Stimulated activated CD8-positive, alpha-beta memory T cell treated with anti-CD3 and anti-CD28 coated beads, Interleukin-4, amount 100 ng/mL, for 48 hours (primary cell): Measurements from ENCODE around the gene MCEMP1.

ENCODE experiments used
- DNase-seq: peaks from one replicate; pipeline ENCODE4 v3.0.0-alpha.2; 2020

The MCEMP1 gene

DNA sequence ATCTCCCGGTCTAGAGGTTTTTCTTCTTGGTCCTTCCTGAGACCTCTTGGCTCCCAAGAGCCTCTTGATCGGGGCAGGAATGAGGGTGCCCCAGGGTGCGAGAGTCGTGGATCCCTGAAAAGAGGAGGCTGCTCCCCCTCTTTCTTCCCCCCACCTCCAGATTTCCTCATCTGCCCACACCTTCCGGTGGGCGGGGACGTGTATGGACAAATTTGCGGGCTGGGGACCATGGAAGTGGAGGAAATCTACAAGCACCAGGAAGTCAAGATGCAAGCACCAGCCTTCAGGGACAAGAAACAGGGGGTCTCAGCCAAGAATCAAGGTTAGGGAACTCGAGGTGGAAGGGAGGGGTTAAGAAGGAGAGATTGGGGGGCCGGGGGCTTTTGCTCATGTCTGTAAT, at the start of gene MCEMP1:
MCEMP1 (plus strand) TSS at position 237 of the 400 bp plus-strand sequence; CDS start at position 268, 31 bp downstream.
- DNase-seq: no peak

GRCh38 chr19:7627166-7627565, 49.7 kb upstream of the MCEMP1 start:
- no peak for DNase-seq

DNA sequence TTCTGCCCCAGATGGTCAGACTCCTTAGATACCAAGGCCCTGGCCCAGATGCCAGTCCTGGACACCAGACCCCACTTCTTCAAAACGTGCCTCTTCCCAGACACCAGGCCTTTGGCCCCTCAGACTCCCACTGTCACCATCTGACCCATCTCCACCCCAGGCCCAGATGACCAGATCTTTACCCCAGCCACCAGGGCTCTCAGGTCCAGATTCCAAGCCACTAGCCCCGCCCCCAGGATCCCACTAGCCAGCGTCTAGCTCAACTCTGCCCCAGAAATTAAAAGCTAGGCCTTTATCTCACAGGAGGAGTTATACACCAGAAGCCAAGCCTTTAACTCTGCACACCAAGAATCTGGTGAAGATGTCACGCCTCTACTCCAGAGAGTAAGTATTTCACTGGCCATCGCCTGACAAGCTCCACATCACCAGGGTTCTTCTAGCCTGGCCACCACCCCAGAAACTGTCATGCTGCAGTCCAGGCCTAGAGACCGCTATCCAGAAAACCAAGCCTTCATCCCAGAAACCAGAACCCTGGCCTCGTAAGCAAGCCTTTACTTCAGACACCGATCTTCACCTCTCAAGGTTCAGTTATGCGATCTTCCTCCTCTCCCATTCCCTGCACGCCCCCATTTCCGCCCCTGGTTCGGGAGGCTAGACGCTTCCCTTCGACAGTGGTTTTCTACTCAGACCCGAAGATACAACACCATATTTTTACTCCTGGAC, 48.1 kb upstream of the MCEMP1 start:
- no peak for DNase-seq

- peak; percentile 94 for DNase-seq
Observed at GRCh38 chr19:7629347-7630054, 47.4 kb upstream of the MCEMP1 start, which contains the start of the genes PET100 and XAB2. TSS of gene PET100 (plus strand) at chr19:7629793. CDS start at chr19:7629834, 41 bp downstream. TSS of gene XAB2 (minus strand) at chr19:7629545. CDS start at chr19:7629527, 18 bp downstream.

GRCh38 chr19:7631577-7631976, 45.3 kb upstream of the MCEMP1 start:
- DNase-seq: no peak

- DNase-seq: no peak
Observed at GRCh38 chr19:7632340-7633203, 44.3 kb upstream of the MCEMP1 start.

DNA sequence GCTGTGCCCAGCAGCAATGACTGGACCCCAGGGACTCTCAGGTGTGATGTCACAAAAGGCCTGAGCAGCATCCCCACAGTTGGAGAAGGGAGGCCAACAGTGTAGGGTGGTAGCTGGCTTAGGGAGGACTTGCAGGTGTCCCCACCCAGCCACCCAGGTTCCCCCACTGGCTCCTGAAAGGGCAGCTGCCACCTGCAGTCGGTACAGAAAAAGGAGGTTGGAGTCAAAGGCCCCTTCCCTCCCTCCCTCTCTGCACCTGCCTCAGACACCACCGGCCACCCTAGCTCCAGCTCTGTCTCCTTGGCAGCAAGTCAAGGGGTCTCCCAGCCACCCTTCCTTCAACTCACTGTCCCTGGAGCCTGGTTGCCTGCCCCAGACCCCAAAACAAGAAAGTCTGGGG, 43.2 kb upstream of the MCEMP1 start, which contains the start of gene PCP2:
PCP2 (minus strand) TSS at position 22 of the 400 bp plus-strand sequence. CDS start 262 bp downstream, outside the sequence.
- no peak for DNase-seq

GRCh38 chr19:7635670-7636069, 41.2 kb upstream of the MCEMP1 start:
- no peak for DNase-seq

DNA sequence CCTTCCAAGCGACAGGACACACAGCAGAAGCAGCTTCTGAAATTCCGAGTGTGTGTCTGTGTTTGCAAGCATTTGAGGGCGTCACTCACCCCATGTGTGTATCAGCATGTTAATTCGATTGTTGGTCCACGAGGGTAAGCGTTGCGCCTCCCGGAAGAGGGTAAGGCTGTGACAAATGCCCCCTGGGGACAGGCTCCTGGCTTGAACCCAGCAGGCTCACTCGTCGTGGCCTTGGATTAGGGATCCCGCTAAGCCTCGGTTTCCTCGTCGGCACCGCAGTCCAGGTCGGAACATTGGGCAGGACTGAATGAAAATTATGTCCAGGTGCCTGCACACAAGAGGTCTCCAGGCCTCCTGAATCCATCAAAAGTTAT, 40.6 kb upstream of the MCEMP1 start:
- no peak for DNase-seq

GRCh38 chr19:7636691-7637373, 40.1 kb upstream of the MCEMP1 start, which contains the start of gene STXBP2:
TSS of gene STXBP2 (plus strand) at chr19:7637110. CDS start at chr19:7637150, 40 bp downstream.
- peak; percentile 93 for DNase-seq

GRCh38 chr19:7637374-7638256, 39.3 kb upstream of the MCEMP1 start:
- DNase-seq: peak; percentile 39

- DNase-seq: no peak
Observed at GRCh38 chr19:7638802-7639465, 38.0 kb upstream of the MCEMP1 start.

- no peak for DNase-seq
Observed at GRCh38 chr19:7639863-7640348, 37.0 kb upstream of the MCEMP1 start.

GRCh38 chr19:7640803-7641202, 36.1 kb upstream of the MCEMP1 start:
- DNase-seq: no peak

DNA sequence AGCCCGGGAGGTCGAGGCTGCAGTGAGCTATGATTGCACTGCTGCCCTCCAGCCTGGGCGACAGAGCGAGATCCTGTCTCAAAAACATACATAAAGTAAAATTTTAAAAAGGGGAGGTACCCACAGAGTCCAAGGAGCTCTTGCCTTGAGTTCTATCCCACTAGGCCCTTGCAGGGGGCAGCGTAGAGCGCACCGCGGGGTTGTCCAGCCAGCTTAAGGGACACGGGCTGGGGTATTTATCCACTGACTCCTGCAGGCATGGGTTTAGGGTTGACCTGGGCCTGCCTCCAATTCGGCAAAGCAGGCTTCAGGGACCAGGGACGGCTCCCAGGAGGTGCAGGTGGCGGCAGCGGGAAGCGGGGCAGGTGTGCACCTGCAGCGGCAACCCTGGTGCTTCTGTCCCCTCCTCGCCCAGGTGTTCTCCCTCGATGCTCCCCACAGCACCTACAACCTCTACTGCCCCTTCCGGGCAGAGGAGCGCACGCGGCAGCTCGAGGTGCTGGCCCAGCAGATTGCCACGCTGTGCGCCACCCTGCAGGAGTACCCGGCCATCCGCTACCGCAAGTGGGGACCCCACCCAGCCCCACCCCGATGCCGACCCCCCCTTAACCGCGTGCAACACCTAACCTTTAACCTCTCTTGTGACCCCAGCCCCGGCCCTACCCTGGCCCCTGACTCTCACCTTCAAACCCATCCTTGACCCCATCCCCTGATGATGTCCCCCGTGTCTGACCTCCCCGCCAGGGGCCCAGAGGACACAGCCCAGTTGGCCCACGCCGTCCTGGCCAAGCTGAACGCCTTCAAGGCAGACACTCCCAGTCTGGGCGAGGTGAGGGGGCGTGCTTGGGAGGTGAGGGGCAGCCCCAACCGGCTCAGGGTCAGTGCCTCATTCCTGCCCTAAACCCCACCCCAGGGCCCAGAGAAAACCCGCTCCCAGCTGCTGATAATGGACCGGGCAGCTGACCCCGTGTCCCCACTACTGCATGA, 35.3 kb upstream of the MCEMP1 start:
- DNase-seq: no peak

- DNase-seq: no peak
Observed at GRCh38 chr19:7642295-7643030, 34.4 kb upstream of the MCEMP1 start.

DNA sequence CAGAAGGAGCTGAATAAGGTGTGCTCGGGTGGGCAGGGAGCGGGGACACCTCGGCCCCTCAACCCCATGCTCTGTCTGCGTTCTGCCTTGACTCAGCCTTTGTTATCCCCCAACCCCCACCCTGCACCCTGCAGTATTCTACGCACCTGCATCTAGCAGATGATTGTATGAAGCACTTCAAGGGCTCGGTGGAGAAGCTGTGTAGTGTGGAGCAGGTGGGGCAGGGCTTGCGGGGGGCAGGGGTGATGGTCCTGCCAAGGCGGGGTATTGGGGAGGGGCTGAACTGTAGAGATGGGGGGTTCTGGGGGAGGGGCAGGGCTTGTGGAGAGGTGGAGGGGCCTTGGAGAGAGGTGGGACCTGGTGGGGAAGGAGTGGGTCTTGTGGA, 33.9 kb upstream of the MCEMP1 start:
- no peak for DNase-seq
